WTC11 (cell line): ENCODE data around the gene MIA3. TPM values are rescaled to one million over a fixed set of nuclear protein-coding genes. Genes with fewer than 3 reads are reported as not detected.

Experiments used
- ATAC-seq: fragments of 200-7000 bp; cut with Tn5 transposase; 2 replicates; pipeline ENCODE4 v1.10.0; 2021; ENCODE audit warnings: mild to moderate bottlenecking, moderate library complexity
- CTCF ChIA-PET: fragments of 300-600 bp; sonication (Branson Sonifier 250); formaldehyde crosslinking; loops from one replicate; lab custom pipeline; 2021; ENCODE audit warnings: antibody characterized with exemption; lab: Charles Lee
- POLR2A ChIA-PET: fragments of 350-600 bp; sonication (Branson Sonifier 250); formaldehyde crosslinking; loops from one replicate; lab custom pipeline; 2021; ENCODE audit warnings: antibody characterized with exemption; lab: Charles Lee
- DNase-seq: peaks from one replicate; pipeline ENCODE4 v3.0.0; 2021; ENCODE audit warnings: low spot score
- H3K27ac Mint-ChIP-seq: 2 replicates; pipeline ENCODE4 v1.8.0; 2021; ENCODE audit warnings: mixed read lengths
- H3K27me3 Mint-ChIP-seq: 2 replicates; pipeline ENCODE4 v1.8.0; 2021; ENCODE audit warnings: low read depth, mild to moderate bottlenecking, moderate library complexity, mixed read lengths
- H3K36me3 Mint-ChIP-seq: 2 replicates; pipeline ENCODE4 v1.8.0; 2021; ENCODE audit warnings: mixed read lengths
- H3K4me1 Mint-ChIP-seq: 2 replicates; pipeline ENCODE4 v1.8.0; 2022; ENCODE audit warnings: mixed read lengths
- H3K4me3 Mint-ChIP-seq: 2 replicates; pipeline ENCODE4 v1.8.0; 2021; ENCODE audit warnings: mild to moderate bottlenecking, moderate library complexity, mixed read lengths
- H3K9me3 Mint-ChIP-seq: 2 replicates; pipeline ENCODE4 v1.8.0; 2021; ENCODE audit warnings: mixed read lengths
- ATF2 ChIP-seq: sonication (generic); formaldehyde crosslinking; IDR thresholded peaks from 2 replicates; pipeline ENCODE4 v1.8.1; 2022; ENCODE audit warnings: low read depth, missing genetic modification reagents, borderline replicate concordance
- CREM ChIP-seq: sonication (generic); formaldehyde crosslinking; IDR thresholded peaks from 2 replicates; pipeline ENCODE4 v1.8.1; 2022; ENCODE audit warnings: mild to moderate bottlenecking, missing genetic modification reagents, moderate library complexity
- CTCF ChIP-seq: fragments of 200-600 bp; IDR thresholded peaks from 2 replicates; pipeline ENCODE4 v1.8.0; 2022; ENCODE audit warnings: antibody characterized with exemption
- E2F5 ChIP-seq: sonication (generic); formaldehyde crosslinking; IDR thresholded peaks from 2 replicates; pipeline ENCODE4 v1.8.1; 2022; ENCODE audit warnings: mild to moderate bottlenecking, moderate library complexity, missing genetic modification reagents
- ETV6 ChIP-seq: sonication (generic); formaldehyde crosslinking; IDR thresholded peaks from 2 replicates; pipeline ENCODE4 v1.8.1; 2022; ENCODE audit warnings: mild to moderate bottlenecking, missing genetic modification reagents
- FOXJ3 ChIP-seq: sonication (generic); formaldehyde crosslinking; IDR thresholded peaks from 2 replicates; pipeline ENCODE4 v1.9.0; 2021; ENCODE audit warnings: missing genetic modification reagents, mild to moderate bottlenecking, borderline replicate concordance
- FOXK1 ChIP-seq: sonication (generic); formaldehyde crosslinking; IDR thresholded peaks from 2 replicates; pipeline ENCODE4 v1.8.0; 2022; ENCODE audit warnings: mild to moderate bottlenecking, moderate library complexity, missing genetic modification reagents
- FOXP4 ChIP-seq: sonication (generic); formaldehyde crosslinking; IDR thresholded peaks from 2 replicates; pipeline ENCODE4 v1.8.0; 2022; ENCODE audit warnings: mild to moderate bottlenecking, missing genetic modification reagents
- GABPB1 ChIP-seq: sonication (generic); formaldehyde crosslinking; IDR thresholded peaks from 2 replicates; pipeline ENCODE4 v1.8.1; 2023; ENCODE audit warnings: mild to moderate bottlenecking, missing genetic modification reagents
- IRF1 ChIP-seq: sonication (generic); formaldehyde crosslinking; IDR thresholded peaks from 2 replicates; pipeline ENCODE4 v1.8.0; 2023; ENCODE audit warnings: missing genetic modification reagents
- IRF2 ChIP-seq: sonication (generic); formaldehyde crosslinking; IDR thresholded peaks from 2 replicates; pipeline ENCODE4 v1.8.0; 2022; ENCODE audit warnings: low read depth, missing genetic modification reagents, borderline replicate concordance
- JUN ChIP-seq: sonication (generic); formaldehyde crosslinking; IDR thresholded peaks from 2 replicates; pipeline ENCODE4 v1.8.0; 2023; ENCODE audit warnings: mild to moderate bottlenecking, missing genetic modification reagents
- MYBL2 ChIP-seq: sonication (generic); formaldehyde crosslinking; IDR thresholded peaks from 2 replicates; pipeline ENCODE4 v1.8.1; 2023; ENCODE audit warnings: mild to moderate bottlenecking, moderate library complexity, missing genetic modification reagents
- OVOL2 ChIP-seq: fragments of 250-450 bp; sonication (Bioruptor Pico); IDR thresholded peaks from 2 replicates; pipeline ENCODE4 v1.9.0; 2021; ENCODE audit warnings: mild to moderate bottlenecking, borderline replicate concordance
- PREB ChIP-seq: sonication (generic); formaldehyde crosslinking; IDR thresholded peaks from 2 replicates; pipeline ENCODE4 v1.8.1; 2022; ENCODE audit warnings: mild to moderate bottlenecking, missing genetic modification reagents, moderate library complexity, borderline replicate concordance
- PRRX2 ChIP-seq: fragments of 250-450 bp; sonication (Bioruptor Pico); IDR thresholded peaks from 2 replicates; pipeline ENCODE4 v1.8.0; 2021; ENCODE audit warnings: mild to moderate bottlenecking
- TEAD4 ChIP-seq: sonication (generic); formaldehyde crosslinking; IDR thresholded peaks from 2 replicates; pipeline ENCODE4 v1.8.0; 2022; ENCODE audit warnings: mild to moderate bottlenecking, missing genetic modification reagents
- ZBTB43 ChIP-seq: sonication (generic); formaldehyde crosslinking; IDR thresholded peaks from 2 replicates; pipeline ENCODE4 v1.8.1; 2023; ENCODE audit warnings: mild to moderate bottlenecking, missing genetic modification reagents
- ZMAT4 ChIP-seq: fragments of 250-450 bp; sonication (Bioruptor Pico); IDR thresholded peaks from 2 replicates; pipeline ENCODE4 v1.9.0; 2021; ENCODE audit warnings: mild to moderate bottlenecking
- ZNF423 ChIP-seq: fragments of 250-450 bp; sonication (Bioruptor Pico); IDR thresholded peaks from 2 replicates; pipeline ENCODE4 v2.1.2; 2022; ENCODE audit warnings: mild to moderate bottlenecking, moderate library complexity
- ZNF425 ChIP-seq: fragments of 250-450 bp; sonication (Bioruptor Pico); conservative IDR thresholded peaks from 2 replicates; pipeline ENCODE4 v1.9.0; 2021; ENCODE audit warnings: mild to moderate bottlenecking
- ZNF671 ChIP-seq: fragments of 250-450 bp; sonication (Bioruptor Pico); IDR thresholded peaks from 2 replicates; pipeline ENCODE4 v1.8.0; 2021; ENCODE audit warnings: mild to moderate bottlenecking
- total RNA-seq: library from RNA; stranded (reverse); gene quantifications from 3 replicates; pipeline ENCODE4 v1.2.3, GENCODE V29; 2021

The MIA3 gene
- total RNA-seq, 1 experiment from 2014 or later = 70.0 TPM

- no peaks in the 10 kb centered on the region for H3K4me1 Mint-ChIP-seq
- no peaks in the 10 kb centered on the region for H3K9me3 Mint-ChIP-seq
- H3K36me3 Mint-ChIP-seq = peaks cover 78% of the 10 kb centered on the region
- ChIA-PET CTCF (no interaction called here), POLR2A (no interaction called here)
- no peaks in the 10 kb centered on the region for H3K27me3 Mint-ChIP-seq
- no peak overlapping the region for H3K4me3 Mint-ChIP-seq
- no peak for ATAC-seq
- no peak for TF ChIP-seq CREM (CRISPR knock-in tag)
- no peak for TF ChIP-seq IRF2 (CRISPR knock-in tag)
- no peak for TF ChIP-seq PREB (CRISPR knock-in tag)
- TF ChIP-seq E2F5 (CRISPR knock-in tag) = no peak
- TF ChIP-seq CTCF = no peak
- TF ChIP-seq PRRX2 (CRISPR knock-in tag) = no peak
- no peak for TF ChIP-seq JUN (CRISPR knock-in tag)
- no peak for TF ChIP-seq ZBTB43 (CRISPR knock-in tag)
- no peak overlapping the region for H3K27ac Mint-ChIP-seq
- no peak for DNase-seq
These were observed 40.0 kb downstream of the MIA3 start for GRCh38 chr1:222657899-222658298.

- ChIA-PET CTCF (no interaction called here), POLR2A (no interaction called here)
- no peaks in the 10 kb centered on the region for H3K9me3 Mint-ChIP-seq
- H3K27me3 Mint-ChIP-seq = no peaks in the 10 kb centered on the region
- no peak for ATAC-seq
- no peak for DNase-seq
- H3K36me3 Mint-ChIP-seq = peaks cover 76% of the 10 kb centered on the region
- no peak overlapping the region for H3K4me3 Mint-ChIP-seq
- H3K27ac Mint-ChIP-seq = no peak overlapping the region
- H3K4me1 Mint-ChIP-seq = no peaks in the 10 kb centered on the region
- TF ChIP-seq ETV6 (CRISPR knock-in tag) = no peak
- TF ChIP-seq MYBL2 (CRISPR knock-in tag) = no peak
- TF ChIP-seq IRF1 (CRISPR knock-in tag) = no peak
- TF ChIP-seq FOXK1 (CRISPR knock-in tag) = no peak
- TF ChIP-seq ZNF671 = no peak
- no peak for TF ChIP-seq CREM (CRISPR knock-in tag)
- TF ChIP-seq FOXJ3 (CRISPR knock-in tag) = no peak
- no peak for TF ChIP-seq GABPB1 (CRISPR knock-in tag)
- TF ChIP-seq OVOL2 (CRISPR knock-in tag) = no peak
- no peak for TF ChIP-seq ZNF423 (CRISPR knock-in tag)
- TF ChIP-seq FOXP4 (CRISPR knock-in tag) = no peak
- no peak for TF ChIP-seq TEAD4 (CRISPR knock-in tag)
- no peak for TF ChIP-seq ATF2 (CRISPR knock-in tag)
- no peak for TF ChIP-seq ZMAT4 (CRISPR knock-in tag)
- no peak for TF ChIP-seq ZNF425 (CRISPR knock-in tag)
These were observed 45.6 kb downstream of the MIA3 start for GRCh38 chr1:222663431-222663934.
